WTC11 (cell line): Measurements from ENCODE around the gene ITIH2. TPM values are rescaled to one million over a fixed set of nuclear protein-coding genes. Genes with fewer than 3 reads are reported as not detected.

Experiments
- ATAC-seq: fragments of 200-7000 bp; cut with Tn5 transposase; 2 replicates; pipeline ENCODE4 v1.10.0; 2021; ENCODE audit warnings: mild to moderate bottlenecking, moderate library complexity
- CTCF ChIA-PET: fragments of 300-600 bp; sonication (Branson Sonifier 250); formaldehyde crosslinking; loops from one replicate; lab custom pipeline; 2021; ENCODE audit warnings: antibody characterized with exemption; lab: Charles Lee
- POLR2A ChIA-PET: fragments of 350-600 bp; sonication (Branson Sonifier 250); formaldehyde crosslinking; loops from one replicate; lab custom pipeline; 2021; ENCODE audit warnings: antibody characterized with exemption; lab: Charles Lee
- DNase-seq: peaks from one replicate; pipeline ENCODE4 v3.0.0; 2021; ENCODE audit warnings: low spot score
- H3K27ac Mint-ChIP-seq: 2 replicates; pipeline ENCODE4 v1.8.0; 2021; ENCODE audit warnings: mixed read lengths
- H3K27me3 Mint-ChIP-seq: 2 replicates; pipeline ENCODE4 v1.8.0; 2021; ENCODE audit warnings: low read depth, mild to moderate bottlenecking, moderate library complexity, mixed read lengths
- H3K36me3 Mint-ChIP-seq: 2 replicates; pipeline ENCODE4 v1.8.0; 2021; ENCODE audit warnings: mixed read lengths
- H3K4me1 Mint-ChIP-seq: 2 replicates; pipeline ENCODE4 v1.8.0; 2022; ENCODE audit warnings: mixed read lengths
- H3K4me3 Mint-ChIP-seq: 2 replicates; pipeline ENCODE4 v1.8.0; 2021; ENCODE audit warnings: mild to moderate bottlenecking, moderate library complexity, mixed read lengths
- H3K9me3 Mint-ChIP-seq: 2 replicates; pipeline ENCODE4 v1.8.0; 2021; ENCODE audit warnings: mixed read lengths
- AFF4 ChIP-seq: sonication (generic); formaldehyde crosslinking; IDR thresholded peaks from 2 replicates; pipeline ENCODE4 v1.8.1; 2023; ENCODE audit warnings: mild to moderate bottlenecking, missing genetic modification reagents, borderline replicate concordance
- ATF1 ChIP-seq: sonication (generic); formaldehyde crosslinking; IDR thresholded peaks from 2 replicates; pipeline ENCODE4 v1.8.1; 2023; ENCODE audit warnings: mild to moderate bottlenecking, moderate library complexity, missing genetic modification reagents
- CREM ChIP-seq: sonication (generic); formaldehyde crosslinking; IDR thresholded peaks from 2 replicates; pipeline ENCODE4 v1.8.1; 2022; ENCODE audit warnings: mild to moderate bottlenecking, missing genetic modification reagents, moderate library complexity
- CTCF ChIP-seq: fragments of 200-600 bp; IDR thresholded peaks from 2 replicates; pipeline ENCODE4 v1.8.0; 2022; ENCODE audit warnings: antibody characterized with exemption
- E2F1 ChIP-seq: sonication (generic); formaldehyde crosslinking; IDR thresholded peaks from 2 replicates; pipeline ENCODE4 v1.8.0; 2022; ENCODE audit warnings: mild to moderate bottlenecking, missing genetic modification reagents
- GABPB1 ChIP-seq: sonication (generic); formaldehyde crosslinking; IDR thresholded peaks from 2 replicates; pipeline ENCODE4 v1.8.1; 2023; ENCODE audit warnings: mild to moderate bottlenecking, missing genetic modification reagents
- GTF2I ChIP-seq: fragments of 250-450 bp; sonication (Bioruptor Pico); conservative IDR thresholded peaks from 2 replicates; pipeline ENCODE4 v1.4.0; 2021; ENCODE audit warnings: mild to moderate bottlenecking
- IRF2 ChIP-seq: sonication (generic); formaldehyde crosslinking; IDR thresholded peaks from 2 replicates; pipeline ENCODE4 v1.8.0; 2022; ENCODE audit warnings: low read depth, missing genetic modification reagents, borderline replicate concordance
- PREB ChIP-seq: sonication (generic); formaldehyde crosslinking; IDR thresholded peaks from 2 replicates; pipeline ENCODE4 v1.8.1; 2022; ENCODE audit warnings: mild to moderate bottlenecking, missing genetic modification reagents, moderate library complexity, borderline replicate concordance
- PRRX2 ChIP-seq: fragments of 250-450 bp; sonication (Bioruptor Pico); IDR thresholded peaks from 2 replicates; pipeline ENCODE4 v1.8.0; 2021; ENCODE audit warnings: mild to moderate bottlenecking
- SP1 ChIP-seq: sonication (generic); formaldehyde crosslinking; conservative IDR thresholded peaks from 2 replicates; pipeline ENCODE4 v1.8.1; 2022; ENCODE audit warnings: missing genetic modification reagents
- TCF7 ChIP-seq: sonication (generic); formaldehyde crosslinking; IDR thresholded peaks from 2 replicates; pipeline ENCODE4 v1.8.0; 2022; ENCODE audit warnings: mild to moderate bottlenecking, low read depth, missing genetic modification reagents, moderate library complexity
- TEAD1 ChIP-seq: sonication (generic); formaldehyde crosslinking; IDR thresholded peaks from 2 replicates; pipeline ENCODE4 v1.8.0; 2022; ENCODE audit warnings: mild to moderate bottlenecking, missing genetic modification reagents
- TEAD4 ChIP-seq: sonication (generic); formaldehyde crosslinking; IDR thresholded peaks from 2 replicates; pipeline ENCODE4 v1.8.0; 2022; ENCODE audit warnings: mild to moderate bottlenecking, missing genetic modification reagents
- TP53 ChIP-seq: sonication (generic); formaldehyde crosslinking; IDR thresholded peaks from 2 replicates; pipeline ENCODE4 v1.8.1; 2023; ENCODE audit warnings: mild to moderate bottlenecking, missing genetic modification reagents
- ZBTB21 ChIP-seq: sonication (generic); formaldehyde crosslinking; IDR thresholded peaks from 2 replicates; pipeline ENCODE4 v1.8.1; 2023; ENCODE audit warnings: mild to moderate bottlenecking, missing genetic modification reagents, borderline replicate concordance
- ZNF232 ChIP-seq: sonication (generic); formaldehyde crosslinking; IDR thresholded peaks from 2 replicates; pipeline ENCODE4 v1.8.0; 2022; ENCODE audit warnings: mild to moderate bottlenecking, missing genetic modification reagents
- ZNF416 ChIP-seq: fragments of 250-450 bp; sonication (Bioruptor Pico); IDR thresholded peaks from 2 replicates; pipeline ENCODE4 v1.9.0; 2021; ENCODE audit warnings: mild to moderate bottlenecking, inconsistent platforms
- ZNF512 ChIP-seq: sonication (generic); formaldehyde crosslinking; IDR thresholded peaks from 2 replicates; pipeline ENCODE4 v1.8.1; 2022; ENCODE audit warnings: missing genetic modification reagents, borderline replicate concordance
- total RNA-seq: library from RNA; stranded (reverse); gene quantifications from 3 replicates; pipeline ENCODE4 v1.2.3, GENCODE V29; 2021

ITIH2 gene
- total RNA-seq, 1 experiment from 2014 or later: 0.83 TPM

GRCh38 chr10:7720478-7720877, 17.4 kb downstream of the ITIH2 start:
- ChIA-PET POLR2A (no interaction called here), CTCF (no interaction called here)
- Mint-ChIP-seq H3K4me1 (0 out of 2 replicates have a peak, but pooled peaks cover 4% of the 10 kb centered on the region), H3K27me3 (no peaks in the 10 kb centered on the region; the same call in 1 of the 2 replicates), H3K9me3 (no peaks in the 10 kb centered on the region), H3K27ac (no peak overlapping the region), H3K4me3 (no peak overlapping the region), H3K36me3 (no peaks in the 10 kb centered on the region)
- no peak for ATAC-seq
- TF ChIP-seq ZNF416 (CRISPR knock-in tag) (no peak), PREB (CRISPR knock-in tag) (no peak), AFF4 (no peak), ZBTB21 (no peak), TCF7 (CRISPR knock-in tag) (no peak), SP1 (CRISPR knock-in tag) (no peak), E2F1 (CRISPR knock-in tag) (no peak)
- DNase-seq: no peak

- ATAC-seq (no peak), DNase-seq (no peak)
- Mint-ChIP-seq H3K27me3 (no peaks in the 10 kb centered on the region; the same call in 1 of the 2 replicates), H3K9me3 (no peaks in the 10 kb centered on the region), H3K4me1 (0 out of 2 replicates have a peak, but pooled peaks cover 4% of the 10 kb centered on the region), H3K27ac (no peak overlapping the region), H3K36me3 (no peaks in the 10 kb centered on the region), H3K4me3 (no peak overlapping the region)
- ChIA-PET POLR2A (no interaction called here), CTCF (no interaction called here)
- TF ChIP-seq TEAD1 (CRISPR knock-in tag) (no peak), IRF2 (CRISPR knock-in tag) (no peak), ATF1 (CRISPR knock-in tag) (no peak)
Observed at GRCh38 chr10:7722927-7723529, 19.9 kb downstream of the ITIH2 start.

- CTCF ChIA-PET: interaction anchor here (0.8 to 1.4 kb wide), 2 partner anchors 209 to 325 kb away, joined by 3 to 6 read pairs; no protein-coding TSS in a partner anchor
- Mint-ChIP-seq H3K36me3 (no peaks in the 10 kb centered on the region), H3K27ac (no peak overlapping the region), H3K9me3 (no peaks in the 10 kb centered on the region), H3K27me3 (no peaks in the 10 kb centered on the region), H3K4me3 (no peak overlapping the region), H3K4me1 (no peaks in the 10 kb centered on the region)
- POLR2A ChIA-PET: no interaction called here
- DNase-seq: peak; percentile 29
- ATAC-seq: peak; percentile 60
- TF ChIP-seq AFF4 (no peak), CTCF (no peak), ZNF416 (CRISPR knock-in tag) (no peak), TEAD4 (CRISPR knock-in tag) (no peak), ZNF232 (no peak), CREM (CRISPR knock-in tag) (no peak), GTF2I (CRISPR knock-in tag) (no peak), GABPB1 (CRISPR knock-in tag) (no peak), ZNF512 (CRISPR knock-in tag) (no peak), TCF7 (CRISPR knock-in tag) (no peak), TP53 (CRISPR knock-in tag) (no peak), PRRX2 (CRISPR knock-in tag) (no peak)
Observed at GRCh38 chr10:7734821-7735220, 31.7 kb downstream of the ITIH2 start.
